ENCODE measurements around the gene SPSB3.
A peak's percentile ranks its signal among the peaks of the same experiment; 100 is the strongest.

SPSB3 gene

GRCh38 chr16:1778200-1779179, 3.9 kb downstream of the SPSB3 start:
- no peak for DNase-seq
- in situ Hi-C loops (cut with MboI; ENCODE audit: low pct_unique_long_range_greater_than_20kb, low sequenced_read_pairs): no loop called here

GRCh38 chr16:1777375-1778199, 4.8 kb downstream of the SPSB3 start:
- in situ Hi-C loops (cut with MboI; ENCODE audit: low pct_unique_long_range_greater_than_20kb, low sequenced_read_pairs): no loop called here
- DNase-seq: no peak

DNA sequence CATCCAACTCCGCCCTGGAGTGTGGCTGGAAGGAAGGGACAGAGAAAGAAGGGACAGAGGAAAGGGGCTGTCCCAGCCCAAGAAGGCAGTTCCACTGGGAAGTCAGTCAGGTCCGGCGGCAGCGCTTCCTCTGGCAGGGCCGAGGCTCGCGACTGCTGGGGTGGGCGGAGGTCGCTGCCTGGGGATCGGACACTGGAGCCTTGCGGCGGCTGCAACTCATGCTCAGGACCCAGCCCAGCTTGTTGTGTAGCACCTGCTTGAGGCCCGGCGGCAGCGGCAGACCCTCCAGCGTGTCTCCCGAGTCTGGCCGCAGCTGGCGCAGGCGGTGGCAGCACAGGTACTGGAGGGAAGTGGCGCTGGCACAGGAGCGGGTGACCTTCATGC, 5.4 kb downstream of the SPSB3 start:
- in situ Hi-C loops (cut with MboI; ENCODE audit: low pct_unique_long_range_greater_than_20kb, low sequenced_read_pairs): no loop called here
- no peak for DNase-seq

- DNase-seq: no peak
- in situ Hi-C loops (cut with MboI; ENCODE audit: low pct_unique_long_range_greater_than_20kb, low sequenced_read_pairs): no loop called here
Observed at GRCh38 chr16:1776672-1776955, 5.8 kb downstream of the SPSB3 start.

- DNase-seq: no peak
- in situ Hi-C loops (cut with MboI; ENCODE audit: low pct_unique_long_range_greater_than_20kb, low sequenced_read_pairs): no loop called here
Observed at GRCh38 chr16:1775846-1776671, 6.3 kb downstream of the SPSB3 start.

- no peak for DNase-seq
- in situ Hi-C loops (cut with MboI; ENCODE audit: low pct_unique_long_range_greater_than_20kb, low sequenced_read_pairs): no loop called here
Observed at GRCh38 chr16:1775006-1775845, 7.1 kb downstream of the SPSB3 start.

GRCh38 chr16:1774448-1774780, 8.0 kb downstream of the SPSB3 start:
- in situ Hi-C loops (cut with MboI; ENCODE audit: low pct_unique_long_range_greater_than_20kb, low sequenced_read_pairs): no loop called here
- no peak for DNase-seq

DNA sequence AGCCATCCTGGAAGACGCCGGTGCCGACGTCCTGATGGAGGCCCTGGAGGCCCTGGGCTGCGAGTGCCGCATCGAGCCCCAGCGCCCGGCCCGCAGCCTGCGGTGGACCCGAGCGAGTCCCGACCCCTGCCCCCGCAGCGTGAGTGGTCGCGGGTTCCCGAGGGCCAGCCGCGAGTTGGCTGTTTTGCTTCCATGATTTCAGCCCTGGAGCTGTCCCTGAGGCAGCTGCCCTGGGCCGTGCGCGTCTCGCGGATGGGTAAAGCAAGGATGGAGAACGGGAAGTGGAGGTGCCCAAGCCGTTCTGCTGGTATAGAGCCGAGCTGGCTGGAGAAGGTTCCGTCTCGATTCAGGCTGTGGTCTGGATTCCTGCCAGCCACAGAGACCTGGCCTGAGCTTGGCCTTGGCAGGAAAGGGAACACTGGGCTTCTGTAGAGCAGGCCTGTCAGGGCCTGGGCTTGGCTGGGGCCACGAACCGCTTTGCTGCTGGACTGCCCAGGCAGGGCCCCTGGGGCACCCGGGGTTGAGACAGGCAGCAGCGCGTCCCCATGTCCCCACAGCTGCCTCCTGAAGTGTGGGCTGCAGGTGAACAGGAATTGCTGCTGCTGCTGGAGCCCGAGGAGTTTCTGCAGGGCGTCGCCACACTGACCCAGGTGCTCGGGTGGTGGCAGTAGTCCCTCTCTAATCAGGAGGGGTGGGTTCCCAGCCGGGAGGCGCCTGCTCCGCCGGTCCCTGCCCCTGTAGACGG, 8.5 kb downstream of the SPSB3 start:
- in situ Hi-C loops (cut with MboI; ENCODE audit: low pct_unique_long_range_greater_than_20kb, low sequenced_read_pairs): no loop called here
- peak; percentile 48 for DNase-seq

DNA sequence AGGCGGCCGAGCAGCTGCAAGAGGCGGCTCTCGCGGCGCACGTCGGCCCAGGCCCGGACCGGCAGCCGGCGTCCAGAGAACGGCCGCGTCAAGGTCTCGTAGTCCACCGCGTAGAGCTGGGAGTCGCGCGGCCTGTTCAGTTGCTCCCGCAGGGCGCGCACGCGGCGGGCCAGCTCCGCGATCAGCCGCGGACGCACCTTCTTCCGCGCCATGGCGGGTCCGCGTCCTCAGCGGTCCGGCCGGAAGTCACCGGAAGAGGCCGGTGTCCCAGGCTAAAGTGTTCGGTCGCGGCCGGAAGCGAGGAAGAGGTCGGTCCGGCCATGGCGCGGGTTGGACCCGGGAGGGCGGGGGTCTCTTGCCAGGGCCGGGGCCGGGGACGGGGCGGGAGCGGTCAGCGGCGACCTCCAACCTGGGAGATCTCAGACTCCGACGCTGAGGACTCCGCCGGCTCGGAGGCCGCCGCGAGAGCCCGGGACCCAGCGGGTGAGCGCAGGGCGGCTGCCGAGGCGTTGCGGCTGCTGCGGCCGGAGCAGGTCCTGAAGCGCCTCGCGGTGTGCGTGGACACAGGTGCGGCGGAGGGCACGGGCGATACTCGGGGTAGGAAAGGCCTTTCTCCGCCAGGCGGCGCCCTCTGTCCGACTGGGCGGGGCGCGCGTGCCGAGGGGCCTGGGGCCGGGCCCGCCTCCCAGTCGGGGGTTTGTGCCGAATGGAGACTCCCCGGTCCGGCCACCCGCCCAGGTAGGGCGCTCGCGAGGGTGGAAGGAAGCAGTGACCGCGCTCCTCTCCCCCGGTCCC, 9.3 kb downstream of the SPSB3 start, which contains the start of gene MRPS34:
MRPS34 (minus strand) TSS at position 227 of the 795 bp plus-strand sequence; CDS start at position 212, 15 bp downstream.
- DNase-seq: peak; percentile 78
- in situ Hi-C loops (cut with MboI; ENCODE audit: low pct_unique_long_range_greater_than_20kb, low sequenced_read_pairs): no loop called here

DNA sequence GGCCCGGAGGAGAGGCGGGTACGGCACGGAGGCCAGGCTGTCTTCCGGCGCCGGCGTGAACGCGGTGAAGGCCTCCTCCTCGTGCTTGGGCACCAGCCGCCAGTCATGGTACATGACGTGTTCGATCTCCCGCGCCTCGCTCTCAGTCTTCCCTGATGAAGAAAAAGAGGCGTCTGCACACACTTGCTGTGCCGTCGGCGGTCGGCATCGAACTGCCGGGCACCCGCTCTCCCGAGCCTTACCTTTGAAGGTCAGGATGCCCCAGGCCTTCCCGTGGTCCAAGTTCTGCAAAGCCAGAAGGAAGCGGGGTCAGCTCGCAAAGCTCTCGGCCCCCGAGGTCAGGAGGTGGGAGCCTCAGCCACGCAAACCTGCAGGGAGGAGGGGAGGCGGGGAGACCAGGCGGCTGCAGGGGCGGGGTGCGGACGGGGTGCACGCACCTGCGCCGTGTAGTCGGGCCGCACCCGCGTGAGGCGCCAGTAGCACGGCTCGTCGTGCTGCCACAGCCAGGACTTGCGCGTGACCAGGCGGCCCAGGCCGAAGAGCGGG, 9.9 kb downstream of the SPSB3 start, which contains the start of gene EME2:
EME2 (plus strand) TSS at position 449 of the 546 bp plus-strand sequence. CDS start 418 bp downstream, outside the sequence.
- in situ Hi-C loops (cut with MboI; ENCODE audit: low pct_unique_long_range_greater_than_20kb, low sequenced_read_pairs): no loop called here
- no peak for DNase-seq

DNA sequence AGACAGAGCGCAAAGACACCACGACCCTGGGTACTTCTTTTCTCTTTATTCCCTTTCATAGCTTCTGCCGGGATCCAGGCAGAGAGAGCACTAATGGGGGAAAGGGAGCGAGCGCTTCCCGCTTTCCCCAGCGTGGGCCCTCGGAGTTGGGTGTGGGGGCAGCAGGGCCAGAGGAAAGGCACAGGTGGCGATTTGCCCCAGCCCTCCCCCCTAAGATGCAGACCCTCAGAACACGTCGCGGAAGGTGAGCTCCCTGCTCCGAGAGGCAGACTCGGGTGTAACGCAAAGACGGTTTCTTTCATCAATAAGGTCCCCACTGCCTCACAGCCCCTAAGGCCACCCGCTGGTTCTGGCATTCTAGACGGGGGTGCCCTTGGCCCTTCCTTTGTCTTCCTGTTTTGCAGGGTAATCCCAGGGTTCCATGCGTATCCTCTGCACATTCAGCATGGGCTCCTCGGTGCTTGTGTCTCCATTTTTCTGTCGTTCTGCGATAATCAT, 10.5 kb downstream of the SPSB3 start:
- in situ Hi-C loops (cut with MboI; ENCODE audit: low pct_unique_long_range_greater_than_20kb, low sequenced_read_pairs): no loop called here
- DNase-seq: peak; percentile 41

DNA sequence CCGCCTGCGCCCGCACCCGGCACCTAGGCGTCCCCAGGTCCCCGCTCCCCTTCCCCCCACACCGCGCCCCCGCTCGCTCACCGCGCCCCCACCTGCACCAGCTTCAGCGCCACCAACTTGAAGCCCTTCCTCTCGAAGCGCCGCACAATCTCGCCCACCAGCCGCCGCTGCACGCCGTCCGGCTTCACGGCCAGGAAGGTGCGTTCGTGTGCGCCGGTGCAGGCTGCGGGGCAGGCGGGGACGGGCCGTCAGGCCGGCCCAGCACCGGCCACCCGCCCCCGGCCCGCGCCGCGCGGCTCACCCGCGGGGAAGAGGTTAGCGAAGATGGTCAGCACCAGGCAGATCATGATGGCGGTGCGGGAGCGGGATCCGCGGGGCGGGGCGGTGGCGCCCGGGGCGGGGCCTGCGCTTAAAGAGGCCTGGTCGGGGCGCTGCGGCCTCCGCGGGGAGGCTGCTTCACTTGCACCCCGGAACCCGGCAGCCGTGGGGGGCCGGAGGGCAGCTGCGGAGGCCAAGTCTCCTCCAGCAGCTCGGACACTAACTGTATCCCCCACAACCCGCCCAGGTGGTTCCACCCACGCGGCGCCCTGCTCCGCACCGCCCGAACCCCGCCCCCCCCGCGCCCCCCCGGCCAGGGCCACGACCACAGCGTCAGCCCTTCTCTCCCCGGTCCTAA, 11.0 kb downstream of the SPSB3 start, which contains the start of gene NME3:
NME3 (minus strand) TSS at position 356 of the 676 bp plus-strand sequence; CDS start at position 347, 9 bp downstream.
- in situ Hi-C loops (cut with MboI; ENCODE audit: low pct_unique_long_range_greater_than_20kb, low sequenced_read_pairs): no loop called here
- DNase-seq: peak; percentile 19

DNA sequence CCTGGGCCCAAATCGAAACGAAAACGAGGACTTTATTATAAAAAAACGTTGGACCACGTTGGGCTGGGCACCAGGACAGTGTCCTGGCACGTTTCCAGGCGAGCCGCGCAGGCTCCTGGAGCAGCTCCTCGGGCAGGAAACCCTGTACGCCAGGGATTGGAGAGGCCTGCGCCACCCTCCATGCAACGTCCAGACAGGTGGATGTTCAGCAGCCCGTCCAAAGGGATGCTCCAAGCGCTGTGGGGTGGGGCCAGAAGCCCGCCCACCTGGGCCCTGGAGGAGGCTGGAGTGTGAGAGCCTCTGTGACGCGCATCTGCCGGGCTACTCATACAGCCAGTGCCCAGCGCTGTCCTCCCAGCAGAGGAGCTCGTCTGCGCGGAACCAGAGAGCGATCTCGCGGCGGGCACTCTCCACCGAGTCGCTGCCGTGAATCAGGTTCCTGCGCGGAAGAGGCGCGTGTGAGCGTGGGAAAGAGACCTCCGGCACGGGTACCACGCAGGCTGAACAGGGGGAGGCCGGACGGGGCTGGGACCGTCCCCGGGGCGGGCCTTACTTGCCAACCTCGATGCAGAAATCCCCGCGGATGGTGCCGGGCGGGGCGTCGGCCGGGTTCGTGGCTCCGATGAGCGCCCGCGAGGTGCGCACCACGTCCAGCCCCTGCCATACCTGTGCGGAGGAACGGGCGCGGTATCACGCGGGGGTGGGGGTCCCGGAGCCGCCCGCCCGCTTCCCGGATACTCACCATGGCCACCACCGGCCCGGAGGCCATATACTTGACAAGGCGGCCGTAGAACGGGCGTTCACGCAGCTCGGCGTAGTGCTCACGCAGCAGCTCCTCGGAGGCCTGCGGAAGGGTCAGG, 11.8 kb downstream of the SPSB3 start:
- no peak for DNase-seq

DNA sequence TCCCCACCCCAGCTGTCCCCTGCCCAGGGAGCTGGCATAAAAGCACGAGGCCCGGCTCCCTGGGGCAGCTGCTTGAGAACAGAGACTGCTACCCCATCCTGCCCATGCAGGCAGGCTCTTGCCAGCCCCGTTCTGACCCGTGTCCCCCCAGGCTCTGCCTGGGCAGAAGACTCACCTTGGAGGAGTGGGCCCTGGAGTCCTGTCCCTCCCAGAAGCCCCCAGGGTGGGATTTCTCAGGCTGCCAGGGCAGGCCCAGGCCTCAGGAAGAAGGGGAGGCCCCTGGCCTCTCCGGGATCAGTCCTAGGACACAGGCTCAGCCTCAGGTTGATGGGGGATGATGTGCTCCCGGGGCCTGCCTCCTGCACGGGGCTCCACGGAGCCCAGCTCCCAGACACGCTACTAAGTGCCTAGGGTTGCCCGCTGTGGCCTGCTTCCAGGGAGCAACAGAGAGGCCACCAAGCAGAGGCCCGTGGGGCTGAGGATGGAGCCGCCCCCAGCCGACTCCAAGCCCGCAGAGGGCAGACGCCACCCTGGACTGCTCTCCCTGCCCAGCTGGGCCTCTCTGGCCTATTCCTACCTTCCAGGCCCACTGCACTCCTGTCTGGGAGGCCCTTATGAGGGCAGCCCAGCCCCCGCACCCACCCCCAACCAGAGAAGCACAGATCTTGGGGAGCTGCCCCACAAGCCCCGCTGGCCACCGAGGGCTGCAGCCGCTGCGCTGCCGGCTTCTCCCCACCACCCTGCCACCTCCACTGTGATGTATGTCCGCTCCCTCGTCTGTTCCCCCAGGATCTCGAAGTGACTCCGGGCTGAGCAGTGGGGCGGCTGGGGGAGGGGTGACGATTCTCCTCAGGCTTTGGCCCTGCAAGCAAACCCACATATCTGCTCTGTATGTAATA, 12.7 kb downstream of the SPSB3 start:
- in situ Hi-C loops (cut with MboI; ENCODE audit: low pct_unique_long_range_greater_than_20kb, low sequenced_read_pairs): no loop called here
- no peak for DNase-seq

More for the DNA sequence above, 11.8 kb downstream of the SPSB3 start:
- in situ Hi-C loops (cut with MboI; ENCODE audit: low pct_unique_long_range_greater_than_20kb, low sequenced_read_pairs): no loop called here
